HUES48 (cell line): ENCODE measurements around the gene TMEFF2.
A peak's percentile ranks its signal among the peaks of the same experiment; 100 is the strongest.

Source experiments
- H3K27ac ChIP-seq: one replicate; pipeline ENCODE4 v1.7.0; 2013; ENCODE audit warnings: low read depth, low read length, inconsistent platforms
- H3K27me3 ChIP-seq: 2 replicates; pipeline ENCODE4 v1.6.1; 2013; ENCODE audit warnings: mild to moderate bottlenecking, low read length; ENCODE audit not compliant: control insufficient read depth, insufficient read depth
- H3K36me3 ChIP-seq: 2 replicates; pipeline ENCODE4 v1.6.1; 2013; ENCODE audit warnings: low read length; ENCODE audit not compliant: control insufficient read depth, insufficient read depth
- H3K4me1 ChIP-seq: 2 replicates; pipeline ENCODE4 v1.6.1; 2013; ENCODE audit warnings: mild to moderate bottlenecking, low read length; ENCODE audit not compliant: control insufficient read depth, insufficient read depth
- H3K4me3 ChIP-seq: 2 replicates; pipeline ENCODE4 v1.5.1; 2013; ENCODE audit warnings: mild to moderate bottlenecking, low read depth, low read length
- H3K9ac ChIP-seq: 2 replicates; pipeline ENCODE4 v1.6.1; 2013; ENCODE audit warnings: mild to moderate bottlenecking, low read depth, low read length, moderate library complexity
- H3K9me3 ChIP-seq: 2 replicates; pipeline ENCODE4 v1.6.1; 2013; ENCODE audit warnings: low read length; ENCODE audit not compliant: control insufficient read depth, insufficient read depth

Gene TMEFF2

GRCh38 chr2:191917967-191918651 lies 276.6 kb downstream of the TMEFF2 start:
- H3K4me1 ChIP-seq, result no peaks in the 10 kb centered on the region
- no peak overlapping the region for H3K4me3 ChIP-seq
- no peak overlapping the region for H3K9ac ChIP-seq
- no peak overlapping the region for H3K27ac ChIP-seq
- no peaks in the 10 kb centered on the region for H3K36me3 ChIP-seq
- no peaks in the 10 kb centered on the region; the same call in 1 of the 2 replicates for H3K9me3 ChIP-seq
- no peaks in the 10 kb centered on the region for H3K27me3 ChIP-seq

GRCh38 chr2:191917430-191917881 lies 277.3 kb downstream of the TMEFF2 start:
- no peak overlapping the region for H3K4me3 ChIP-seq
- no peak overlapping the region for H3K9ac ChIP-seq

DNA sequence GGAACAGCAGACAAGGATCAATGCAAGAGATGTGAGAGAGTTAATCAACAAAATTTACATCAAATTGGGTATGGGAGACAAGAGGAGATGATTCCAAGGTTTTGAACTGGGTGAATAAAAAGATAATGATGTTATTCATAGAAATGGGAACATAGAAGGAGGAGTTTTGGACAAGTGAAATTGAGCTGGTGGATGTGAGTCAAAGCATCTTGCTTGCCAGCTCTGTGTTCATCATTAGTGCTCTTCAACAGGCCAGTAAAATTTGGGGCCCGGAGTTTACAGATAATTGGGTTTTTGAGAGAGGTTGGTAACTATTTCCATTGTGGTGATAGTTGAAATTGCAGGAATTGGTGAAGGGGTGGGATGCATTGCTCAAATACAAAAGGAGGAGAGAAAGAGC lies 277.9 kb downstream of the TMEFF2 start:
- Histone ChIP-seq H3K4me1 (0 out of 2 replicates have a peak, but pooled peaks cover 6% of the 10 kb centered on the region), H3K9ac (no peak overlapping the region), H3K36me3 (no peaks in the 10 kb centered on the region), H3K9me3 (no peaks in the 10 kb centered on the region; the same call in 1 of the 2 replicates), H3K27me3 (no peaks in the 10 kb centered on the region), H3K27ac (no peak overlapping the region), H3K4me3 (no peak overlapping the region)

More at GRCh38 chr2:191917430-191917881, 277.3 kb downstream of the TMEFF2 start:
- Histone ChIP-seq H3K27ac (no peak overlapping the region), H3K4me1 (0 out of 2 replicates have a peak, but pooled peaks cover 4% of the 10 kb centered on the region), H3K9me3 (no peaks in the 10 kb centered on the region; the same call in 1 of the 2 replicates), H3K27me3 (no peaks in the 10 kb centered on the region), H3K36me3 (no peaks in the 10 kb centered on the region)

- H3K4me3 ChIP-seq, result no peak overlapping the region
- no peaks in the 10 kb centered on the region for H3K36me3 ChIP-seq
- no peaks in the 10 kb centered on the region for H3K27me3 ChIP-seq
- H3K9ac ChIP-seq, result no peak overlapping the region
- H3K4me1 ChIP-seq, result 0 out of 2 replicates have a peak, but pooled peaks cover 6% of the 10 kb centered on the region
- no peak overlapping the region for H3K27ac ChIP-seq
- H3K9me3 ChIP-seq, result no peaks in the 10 kb centered on the region
Measured at GRCh38 chr2:191915750-191916149, 279.0 kb downstream of the TMEFF2 start.

GRCh38 chr2:191913796-191914195 lies 280.9 kb downstream of the TMEFF2 start:
- Histone ChIP-seq H3K9me3 (no peaks in the 10 kb centered on the region), H3K4me3 (no peak overlapping the region), H3K27ac (no peak overlapping the region), H3K9ac (no peak overlapping the region), H3K4me1 (0 out of 2 replicates have a peak, but pooled peaks cover 6% of the 10 kb centered on the region), H3K36me3 (no peaks in the 10 kb centered on the region), H3K27me3 (no peaks in the 10 kb centered on the region)

DNA sequence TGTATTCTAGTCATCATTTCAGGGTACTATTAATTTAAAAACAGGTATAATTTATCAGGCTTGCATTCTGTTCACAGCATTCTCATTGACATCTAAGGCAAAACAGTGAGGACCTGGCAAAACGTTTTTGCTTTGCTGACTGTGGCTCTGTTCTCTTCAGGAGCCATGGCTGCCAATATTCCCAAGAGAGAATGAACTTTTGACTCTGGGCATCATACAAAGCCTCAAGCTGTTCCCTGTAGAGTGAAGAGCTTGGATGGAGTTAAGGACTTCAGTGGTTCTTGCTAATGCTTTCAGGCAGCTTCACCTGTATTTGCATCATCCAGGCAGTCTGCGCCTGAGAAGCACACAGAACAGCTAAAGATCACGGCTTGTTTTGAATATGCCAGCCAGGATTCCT lies 282.0 kb downstream of the TMEFF2 start:
- H3K9me3 ChIP-seq, result no peaks in the 10 kb centered on the region
- no peak overlapping the region for H3K27ac ChIP-seq
- H3K4me1 ChIP-seq, result 0 out of 2 replicates have a peak, but pooled peaks cover 6% of the 10 kb centered on the region
- H3K9ac ChIP-seq, result no peak overlapping the region
- H3K4me3 ChIP-seq, result no peak overlapping the region
- no peaks in the 10 kb centered on the region for H3K36me3 ChIP-seq
- H3K27me3 ChIP-seq, result no peaks in the 10 kb centered on the region

DNA sequence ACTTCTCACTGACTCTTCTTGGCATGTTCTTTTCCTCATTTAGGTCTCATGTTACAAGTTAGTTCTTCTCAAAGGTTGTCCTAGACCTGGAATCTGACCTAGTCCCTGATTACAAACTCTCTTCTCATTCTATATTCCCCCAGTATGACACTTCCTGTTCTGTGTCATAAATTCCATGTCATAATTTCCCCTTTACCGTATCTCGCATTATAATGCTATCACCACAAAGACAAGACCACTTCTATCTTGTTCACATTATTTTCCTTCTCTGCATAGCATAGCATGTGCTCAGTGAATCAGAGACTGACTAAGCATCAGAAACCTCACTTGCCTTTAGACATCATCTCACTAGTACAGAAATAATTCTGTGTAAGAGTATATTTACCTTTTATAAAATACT lies 284.2 kb downstream of the TMEFF2 start:
- H3K27me3 ChIP-seq, result no peaks in the 10 kb centered on the region
- H3K9me3 ChIP-seq, result no peaks in the 10 kb centered on the region
- H3K4me1 ChIP-seq, result peaks cover 12% of the 10 kb centered on the region
- no peak overlapping the region for H3K4me3 ChIP-seq
- no peak overlapping the region for H3K27ac ChIP-seq
- H3K36me3 ChIP-seq, result no peaks in the 10 kb centered on the region
- H3K9ac ChIP-seq, result no peak overlapping the region

DNA sequence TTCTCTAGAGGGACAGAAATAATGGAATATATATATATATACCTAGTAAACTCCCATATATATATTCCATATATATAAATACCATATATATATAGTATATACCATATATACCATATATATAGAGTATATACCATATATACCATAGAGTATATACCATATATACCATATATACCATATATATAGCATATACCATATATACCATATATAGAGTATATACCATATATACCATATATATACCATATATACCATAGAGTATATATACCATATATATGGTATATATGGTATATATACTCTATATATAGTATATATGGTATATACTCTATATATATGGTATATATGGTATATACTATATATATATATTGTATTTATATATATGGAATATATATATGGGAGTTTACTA lies 285.9 kb downstream of the TMEFF2 start:
- Histone ChIP-seq H3K27ac (no peak overlapping the region), H3K9me3 (no peaks in the 10 kb centered on the region), H3K4me3 (no peak overlapping the region), H3K36me3 (no peaks in the 10 kb centered on the region), H3K27me3 (no peaks in the 10 kb centered on the region), H3K9ac (no peak overlapping the region), H3K4me1 (peaks cover 18% of the 10 kb centered on the region)

DNA sequence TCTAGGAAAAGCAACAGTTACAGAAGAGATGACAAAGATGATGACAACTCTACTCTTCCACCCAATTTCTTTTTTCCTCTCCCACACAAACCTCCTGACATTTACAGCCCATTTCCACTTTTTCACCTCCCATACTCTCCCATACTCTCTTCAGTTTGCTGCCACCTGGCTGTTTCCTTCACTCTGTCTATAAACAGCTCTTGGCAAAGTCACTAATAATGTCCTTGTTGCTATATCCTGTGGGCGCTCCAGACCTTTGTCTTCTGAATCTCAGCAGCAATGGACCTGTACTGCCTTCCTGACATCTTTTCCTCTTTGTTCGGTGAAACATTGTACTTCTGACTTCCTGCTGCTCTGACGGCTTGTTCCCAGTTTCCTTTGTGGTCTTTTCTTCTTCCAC lies 287.2 kb downstream of the TMEFF2 start:
- Histone ChIP-seq H3K36me3 (no peaks in the 10 kb centered on the region), H3K9ac (no peak overlapping the region), H3K27ac (no peak overlapping the region), H3K27me3 (no peaks in the 10 kb centered on the region), H3K9me3 (peaks cover 6% of the 10 kb centered on the region; the same call in 1 of the 2 replicates), H3K4me3 (no peak overlapping the region), H3K4me1 (peaks cover 15% of the 10 kb centered on the region)

GRCh38 chr2:191907091-191907490 lies 287.6 kb downstream of the TMEFF2 start:
- no peak overlapping the region for H3K27ac ChIP-seq
- peaks cover 13% of the 10 kb centered on the region for H3K4me1 ChIP-seq
- H3K9ac ChIP-seq, result no peak overlapping the region
- H3K9me3 ChIP-seq, result peaks cover 10% of the 10 kb centered on the region
- H3K36me3 ChIP-seq, result no peaks in the 10 kb centered on the region
- no peaks in the 10 kb centered on the region for H3K27me3 ChIP-seq
- no peak overlapping the region for H3K4me3 ChIP-seq

DNA sequence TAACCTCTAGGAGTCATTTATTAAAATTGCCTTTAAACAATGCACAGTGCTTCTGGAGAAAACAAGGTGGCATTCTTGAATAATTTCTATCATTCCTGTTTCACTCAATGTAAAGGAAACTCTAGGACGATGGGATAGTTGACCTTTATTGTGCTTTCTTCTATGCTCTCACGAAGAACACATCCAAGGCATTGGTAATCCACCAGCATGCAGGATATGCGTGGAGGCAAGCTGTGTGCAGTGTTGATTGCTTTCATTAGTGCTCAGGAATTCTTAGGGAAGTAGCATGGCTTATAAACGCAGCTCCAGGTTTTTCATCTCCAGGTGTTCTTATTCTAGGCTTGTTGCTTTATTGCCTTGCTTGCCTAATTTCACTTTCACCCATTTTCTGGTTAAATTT lies 289.4 kb downstream of the TMEFF2 start:
- Histone ChIP-seq H3K4me1 (peaks cover 13% of the 10 kb centered on the region), H3K27me3 (no peaks in the 10 kb centered on the region), H3K4me3 (no peak overlapping the region), H3K27ac (peak overlapping the region; percentile 61), H3K9me3 (peaks cover 19% of the 10 kb centered on the region), H3K9ac (no peak overlapping the region), H3K36me3 (no peaks in the 10 kb centered on the region)
